ENCODE measurements around the gene HPGDS. TPM values are rescaled to one million over a fixed set of nuclear protein-coding genes. Genes with fewer than 3 reads are reported as not detected.

Gene HPGDS
- total and polyA plus RNA-seq, 2 experiments from 2014 or later: not detected

GRCh38 chr4:94359838-94360237, 17.2 kb upstream of the HPGDS start:
- Histone ChIP-seq H3K79me2 (ENCODE audit: insufficient read depth) (no peaks in the 10 kb centered on the region), H4K20me1 (ENCODE audit: insufficient read depth) (no peaks in the 10 kb centered on the region), H3K4me3 (no peak overlapping the region), H3K4me2 (ENCODE audit: unreplicated experiment) (no peak overlapping the region), H3K36me3 (ENCODE audit: low read depth) (no peaks in the 10 kb centered on the region), H3K27me3 (replicated peaks; ENCODE audit: insufficient read depth) (peaks cover 5% of the 10 kb centered on the region; the same call in 1 of the 2 replicates), H3K27ac (no peak overlapping the region), H2AFZ (no peak overlapping the region), H3F3A (ENCODE audit: insufficient read depth) (no peaks in the 10 kb centered on the region), H3K9me2 (ENCODE audit: insufficient read depth) (no peaks in the 10 kb centered on the region), H3K4me1 (ENCODE audit: insufficient read depth) (no peaks in the 10 kb centered on the region), H3K9ac (no peak overlapping the region), H3K9me3 (ENCODE audit: low read depth) (no peaks in the 10 kb centered on the region)
- DNase-seq: no peak
- in situ Hi-C loops (cut with MboI): no loop called here
- WGBS, 2 experiments (ENCODE audit: low coverage in 1 of 2, low lambda C conversion rate in 2 of 2, missing lambda C conversion rate in 2 of 2): 4 to 7% methylated on average over 4 of the region's 4 CpGs
- no peak for TF ChIP-seq EZH2phosphoT487 (IDR thresholded peaks at IDR 0.05; ENCODE audit: insufficient read depth, low read depth)
- TF ChIP-seq EZH2 (IDR thresholded peaks at IDR 0.05; ENCODE audit: insufficient read depth, poor library complexity, severe bottlenecking): no peak

- no peak for TF ChIP-seq EZH2phosphoT487 (IDR thresholded peaks at IDR 0.05; ENCODE audit: insufficient read depth, low read depth)
- TF ChIP-seq EZH2 (IDR thresholded peaks at IDR 0.05; ENCODE audit: insufficient read depth, poor library complexity, severe bottlenecking): no peak
- H3K4me2 ChIP-seq (ENCODE audit: unreplicated experiment): no peak overlapping the region
- H3K4me1 ChIP-seq (ENCODE audit: insufficient read depth): no peaks in the 10 kb centered on the region
- no peak for DNase-seq
- no peak overlapping the region for H2AFZ ChIP-seq
- H3K79me2 ChIP-seq (ENCODE audit: insufficient read depth): no peaks in the 10 kb centered on the region
- H3K9ac ChIP-seq: no peak overlapping the region
- peaks cover 5% of the 10 kb centered on the region; the same call in 1 of the 2 replicates for H3K27me3 ChIP-seq (replicated peaks; ENCODE audit: insufficient read depth)
- 32 to 36% methylated on average over 2 of the region's 2 CpGs for WGBS, 2 experiments (ENCODE audit: low coverage in 1 of 2, low lambda C conversion rate in 2 of 2, missing lambda C conversion rate in 2 of 2)
- in situ Hi-C loops (cut with MboI): no loop called here
- H3K36me3 ChIP-seq (ENCODE audit: low read depth): no peaks in the 10 kb centered on the region
- no peaks in the 10 kb centered on the region for H3K9me2 ChIP-seq (ENCODE audit: insufficient read depth)
- H3K27ac ChIP-seq: no peak overlapping the region
- no peaks in the 10 kb centered on the region for H3K9me3 ChIP-seq (ENCODE audit: low read depth)
- no peak overlapping the region for H3K4me3 ChIP-seq
- no peaks in the 10 kb centered on the region for H4K20me1 ChIP-seq (ENCODE audit: insufficient read depth)
- no peaks in the 10 kb centered on the region for H3F3A ChIP-seq (ENCODE audit: insufficient read depth)
These were observed 16.6 kb upstream of the HPGDS start for GRCh38 chr4:94359221-94359620.

- H3K4me2 ChIP-seq (ENCODE audit: unreplicated experiment): no peak overlapping the region
- H3K4me1 ChIP-seq (ENCODE audit: insufficient read depth): no peaks in the 10 kb centered on the region
- H3K79me2 ChIP-seq (ENCODE audit: insufficient read depth): no peaks in the 10 kb centered on the region
- H4K20me1 ChIP-seq (ENCODE audit: insufficient read depth): no peaks in the 10 kb centered on the region
- H3K9ac ChIP-seq: no peak overlapping the region
- H3K36me3 ChIP-seq (ENCODE audit: low read depth): no peaks in the 10 kb centered on the region
- H3K9me3 ChIP-seq (ENCODE audit: low read depth): no peaks in the 10 kb centered on the region
- H2AFZ ChIP-seq: no peak overlapping the region
- H3F3A ChIP-seq (ENCODE audit: insufficient read depth): no peaks in the 10 kb centered on the region
- TF ChIP-seq EZH2 (IDR thresholded peaks at IDR 0.05; ENCODE audit: insufficient read depth, poor library complexity, severe bottlenecking) (no peak), EZH2phosphoT487 (IDR thresholded peaks at IDR 0.05; ENCODE audit: insufficient read depth, low read depth) (no peak)
- no peak for DNase-seq
- H3K27ac ChIP-seq: no peak overlapping the region
- in situ Hi-C loops (cut with MboI): no loop called here
- peaks cover 11% of the 10 kb centered on the region for H3K27me3 ChIP-seq (replicated peaks; ENCODE audit: insufficient read depth)
- no peak overlapping the region for H3K4me3 ChIP-seq
- H3K9me2 ChIP-seq (ENCODE audit: insufficient read depth): no peaks in the 10 kb centered on the region
These were observed 15.5 kb upstream of the HPGDS start for GRCh38 chr4:94358101-94358500.

GRCh38 chr4:94357624-94358023, 15.0 kb upstream of the HPGDS start:
- H3K27ac ChIP-seq: no peak overlapping the region
- H3K79me2 ChIP-seq (ENCODE audit: insufficient read depth): no peaks in the 10 kb centered on the region
- H3K9me2 ChIP-seq (ENCODE audit: insufficient read depth): no peaks in the 10 kb centered on the region
- H3K27me3 ChIP-seq (replicated peaks; ENCODE audit: insufficient read depth): peaks cover 16% of the 10 kb centered on the region
- H3K4me2 ChIP-seq (ENCODE audit: unreplicated experiment): no peak overlapping the region
- TF ChIP-seq EZH2 (IDR thresholded peaks at IDR 0.05; ENCODE audit: insufficient read depth, poor library complexity, severe bottlenecking): no peak
- no peak for TF ChIP-seq EZH2phosphoT487 (IDR thresholded peaks at IDR 0.05; ENCODE audit: insufficient read depth, low read depth)
- no peaks in the 10 kb centered on the region for H3F3A ChIP-seq (ENCODE audit: insufficient read depth)
- WGBS, 2 experiments (ENCODE audit: low coverage in 1 of 2, low lambda C conversion rate in 2 of 2, missing lambda C conversion rate in 2 of 2): 24 to 26% methylated on average over 2 of the region's 2 CpGs
- H3K9ac ChIP-seq: no peak overlapping the region
- no peak overlapping the region for H2AFZ ChIP-seq
- peak; percentile 2 for DNase-seq
- no peaks in the 10 kb centered on the region for H3K36me3 ChIP-seq (ENCODE audit: low read depth)
- H4K20me1 ChIP-seq (ENCODE audit: insufficient read depth): no peaks in the 10 kb centered on the region
- in situ Hi-C loops (cut with MboI): no loop called here
- no peak overlapping the region for H3K4me3 ChIP-seq
- no peaks in the 10 kb centered on the region for H3K9me3 ChIP-seq (ENCODE audit: low read depth)
- H3K4me1 ChIP-seq (ENCODE audit: insufficient read depth): no peaks in the 10 kb centered on the region

GRCh38 chr4:94356444-94356843, 13.8 kb upstream of the HPGDS start:
- Histone ChIP-seq H3K4me2 (ENCODE audit: unreplicated experiment) (no peak overlapping the region), H2AFZ (no peak overlapping the region), H3K36me3 (ENCODE audit: low read depth) (no peaks in the 10 kb centered on the region), H3K27me3 (replicated peaks; ENCODE audit: insufficient read depth) (peaks cover 27% of the 10 kb centered on the region), H3K79me2 (ENCODE audit: insufficient read depth) (no peaks in the 10 kb centered on the region), H3K27ac (no peak overlapping the region), H3K9me3 (ENCODE audit: low read depth) (no peaks in the 10 kb centered on the region), H3F3A (ENCODE audit: insufficient read depth) (no peaks in the 10 kb centered on the region), H3K9me2 (ENCODE audit: insufficient read depth) (no peaks in the 10 kb centered on the region), H3K9ac (no peak overlapping the region), H3K4me1 (ENCODE audit: insufficient read depth) (no peaks in the 10 kb centered on the region), H3K4me3 (no peak overlapping the region), H4K20me1 (ENCODE audit: insufficient read depth) (no peaks in the 10 kb centered on the region)
- WGBS, 2 experiments (ENCODE audit: low coverage in 1 of 2, low lambda C conversion rate in 2 of 2, missing lambda C conversion rate in 2 of 2): 57 to 70% methylated on average over 2 of the region's 2 CpGs
- in situ Hi-C loops (cut with MboI): no loop called here
- no peak for TF ChIP-seq EZH2 (IDR thresholded peaks at IDR 0.05; ENCODE audit: insufficient read depth, poor library complexity, severe bottlenecking)
- TF ChIP-seq EZH2phosphoT487 (IDR thresholded peaks at IDR 0.05; ENCODE audit: insufficient read depth, low read depth): no peak
- no peak for DNase-seq

Measured in GM23248 (cell line).